ENCODE measurements around the gene SCGN.

DNA sequence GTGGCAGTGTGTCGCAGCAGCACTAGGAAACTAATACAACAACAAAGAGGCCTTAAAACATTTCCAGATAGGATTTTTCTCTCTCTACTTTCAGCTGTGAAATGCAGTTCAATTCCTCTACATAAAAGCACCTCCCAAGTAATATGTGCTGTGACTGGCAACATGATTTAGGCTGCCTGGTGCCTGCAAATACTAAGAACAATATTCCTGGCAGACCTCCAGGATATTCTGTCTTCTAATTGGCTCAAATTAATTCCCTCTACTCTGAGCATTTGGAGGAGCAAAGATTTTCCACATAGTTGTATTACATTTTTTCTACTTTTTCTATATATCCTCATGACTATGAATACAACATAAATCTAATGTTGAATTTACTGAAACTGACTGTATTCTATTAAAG, 33.2 kb downstream of the SCGN start:
- no peak for TF ChIP-seq POLR2A (IDR thresholded peaks at IDR 0.05)
- no peak for TF ChIP-seq POLR2AphosphoS5 (IDR thresholded peaks at IDR 0.05)
- TF ChIP-seq, protein P1, sequence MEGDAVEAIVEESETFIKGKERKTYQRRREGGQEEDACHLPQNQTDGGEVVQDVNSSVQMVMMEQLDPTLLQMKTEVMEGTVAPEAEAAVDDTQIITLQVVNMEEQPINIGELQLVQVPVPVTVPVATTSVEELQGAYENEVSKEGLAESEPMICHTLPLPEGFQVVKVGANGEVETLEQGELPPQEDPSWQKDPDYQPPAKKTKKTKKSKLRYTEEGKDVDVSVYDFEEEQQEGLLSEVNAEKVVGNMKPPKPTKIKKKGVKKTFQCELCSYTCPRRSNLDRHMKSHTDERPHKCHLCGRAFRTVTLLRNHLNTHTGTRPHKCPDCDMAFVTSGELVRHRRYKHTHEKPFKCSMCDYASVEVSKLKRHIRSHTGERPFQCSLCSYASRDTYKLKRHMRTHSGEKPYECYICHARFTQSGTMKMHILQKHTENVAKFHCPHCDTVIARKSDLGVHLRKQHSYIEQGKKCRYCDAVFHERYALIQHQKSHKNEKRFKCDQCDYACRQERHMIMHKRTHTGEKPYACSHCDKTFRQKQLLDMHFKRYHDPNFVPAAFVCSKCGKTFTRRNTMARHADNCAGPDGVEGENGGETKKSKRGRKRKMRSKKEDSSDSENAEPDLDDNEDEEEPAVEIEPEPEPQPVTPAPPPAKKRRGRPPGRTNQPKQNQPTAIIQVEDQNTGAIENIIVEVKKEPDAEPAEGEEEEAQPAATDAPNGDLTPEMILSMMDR (IDR thresholded peaks at IDR 0.05 in 8 of 11, conservative IDR thresholded peaks at IDR 0.05 in 3 of 11), result no peak
